GM18502 (cell line): ENCODE results near the gene EYA4.

Experiments
- ATAC-seq: cut with Tn5 transposase; IDR thresholded peaks from one replicate; pipeline ENCODE4 v1.9.1; 2021; ENCODE audit warnings: mild to moderate bottlenecking; ENCODE audit not compliant: unreplicated experiment, poor library complexity

EYA4 gene, protein sequence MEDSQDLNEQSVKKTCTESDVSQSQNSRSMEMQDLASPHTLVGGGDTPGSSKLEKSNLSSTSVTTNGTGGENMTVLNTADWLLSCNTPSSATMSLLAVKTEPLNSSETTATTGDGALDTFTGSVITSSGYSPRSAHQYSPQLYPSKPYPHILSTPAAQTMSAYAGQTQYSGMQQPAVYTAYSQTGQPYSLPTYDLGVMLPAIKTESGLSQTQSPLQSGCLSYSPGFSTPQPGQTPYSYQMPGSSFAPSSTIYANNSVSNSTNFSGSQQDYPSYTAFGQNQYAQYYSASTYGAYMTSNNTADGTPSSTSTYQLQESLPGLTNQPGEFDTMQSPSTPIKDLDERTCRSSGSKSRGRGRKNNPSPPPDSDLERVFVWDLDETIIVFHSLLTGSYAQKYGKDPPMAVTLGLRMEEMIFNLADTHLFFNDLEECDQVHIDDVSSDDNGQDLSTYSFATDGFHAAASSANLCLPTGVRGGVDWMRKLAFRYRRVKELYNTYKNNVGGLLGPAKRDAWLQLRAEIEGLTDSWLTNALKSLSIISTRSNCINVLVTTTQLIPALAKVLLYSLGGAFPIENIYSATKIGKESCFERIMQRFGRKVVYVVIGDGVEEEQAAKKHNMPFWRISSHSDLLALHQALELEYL

DNA sequence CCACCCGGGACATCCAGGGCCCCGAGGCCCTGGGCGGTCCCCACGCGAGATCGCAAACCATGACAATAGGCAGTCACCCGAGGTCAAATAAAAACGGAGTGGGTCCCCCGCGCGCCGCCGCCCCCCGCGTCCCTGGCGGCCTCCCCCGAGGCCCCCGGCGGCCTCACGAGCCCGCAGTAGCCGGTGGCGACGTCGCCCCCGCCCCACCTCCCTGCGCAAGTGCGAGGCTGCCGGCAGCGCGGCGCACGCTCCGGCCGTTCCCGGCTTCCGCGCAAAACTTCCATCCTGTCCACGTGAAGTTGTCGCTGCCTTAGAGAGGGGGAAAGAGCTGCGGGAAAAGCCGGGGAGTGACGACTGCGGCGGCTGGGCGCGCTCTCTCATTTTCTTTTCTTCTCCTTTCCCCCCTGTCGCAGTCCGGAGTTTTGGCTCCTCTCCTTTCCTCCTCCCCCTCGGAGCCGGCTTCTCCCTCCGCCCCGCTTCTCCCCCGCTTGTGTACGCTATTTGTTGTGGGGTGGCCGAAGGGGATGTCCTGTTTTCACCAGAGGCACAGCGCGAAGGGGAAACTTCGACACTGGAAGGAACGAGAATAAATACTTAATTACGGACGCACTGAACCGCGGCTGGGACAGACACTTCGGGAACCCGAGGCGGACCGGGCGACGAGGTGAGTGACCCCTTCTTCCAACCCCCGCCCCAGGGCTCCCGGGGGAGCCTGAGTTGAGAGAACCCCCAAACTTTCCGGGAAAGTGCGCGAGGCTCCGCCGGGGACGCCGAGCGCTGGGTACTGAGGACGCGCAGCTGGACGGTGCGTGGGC, at the start of gene EYA4:
EYA4 (plus strand) TSS at position 272 of the 815 bp plus-strand sequence. CDS start 33,424 bp downstream, outside the sequence.
- ATAC-seq = no peak

DNA sequence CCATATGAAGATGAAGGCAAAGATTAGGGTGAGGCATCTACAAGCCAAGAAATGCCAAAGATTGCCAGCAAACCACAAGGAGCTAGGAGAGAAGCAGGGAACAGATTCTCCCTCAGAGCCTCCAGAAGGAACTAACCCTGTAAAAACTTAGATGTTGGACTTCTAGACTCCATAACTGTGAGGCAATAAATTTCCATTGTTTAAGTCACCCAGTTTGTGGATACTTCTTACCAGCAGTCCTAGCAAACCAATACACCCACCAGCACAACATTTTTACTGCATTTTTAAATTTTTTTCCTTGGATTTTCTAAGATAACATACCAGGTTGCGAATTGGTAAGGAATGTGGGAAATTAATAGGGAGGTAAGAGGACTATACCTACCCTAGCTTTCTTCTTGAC, 47.8 kb upstream of the EYA4 start:
- ATAC-seq = no peak

DNA sequence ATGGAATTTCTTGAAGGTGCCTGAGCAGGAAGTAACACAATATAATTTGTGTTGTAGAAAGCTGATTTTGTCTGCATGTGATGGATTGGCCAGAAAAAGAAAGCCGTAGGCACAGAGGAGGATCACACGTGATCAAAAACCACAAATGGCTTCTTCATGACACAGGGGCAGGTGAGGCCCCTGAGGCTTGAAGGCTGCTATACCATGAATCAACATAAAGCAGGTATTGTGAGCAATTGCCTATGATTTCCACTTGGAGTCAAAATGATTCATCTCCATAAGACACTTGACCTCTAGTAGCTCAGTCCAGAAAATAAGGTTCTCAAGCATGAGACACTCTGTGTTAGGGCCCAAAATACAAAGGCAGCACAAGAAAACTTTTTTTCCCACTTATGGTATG, 42.4 kb upstream of the EYA4 start:
- ATAC-seq = no peak

DNA sequence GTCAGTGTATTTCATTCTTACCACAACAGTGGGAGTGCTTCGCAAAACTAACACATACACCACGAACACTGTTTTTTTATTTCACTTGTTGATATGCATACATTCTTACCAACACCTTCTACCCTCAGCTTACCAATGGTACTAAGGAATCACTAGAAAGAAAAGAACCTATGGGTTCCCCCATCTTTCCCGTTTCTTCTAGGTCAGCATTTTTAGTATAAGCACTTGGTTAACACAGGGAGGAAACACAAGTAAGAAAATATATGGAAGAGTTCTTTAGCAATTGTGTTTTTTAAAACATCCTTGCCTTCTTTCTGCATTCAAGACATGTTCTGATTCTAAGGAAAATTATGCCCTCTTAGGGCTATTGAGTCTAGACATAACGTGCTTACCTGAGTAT, 39.9 kb upstream of the EYA4 start:
- ATAC-seq = no peak

DNA sequence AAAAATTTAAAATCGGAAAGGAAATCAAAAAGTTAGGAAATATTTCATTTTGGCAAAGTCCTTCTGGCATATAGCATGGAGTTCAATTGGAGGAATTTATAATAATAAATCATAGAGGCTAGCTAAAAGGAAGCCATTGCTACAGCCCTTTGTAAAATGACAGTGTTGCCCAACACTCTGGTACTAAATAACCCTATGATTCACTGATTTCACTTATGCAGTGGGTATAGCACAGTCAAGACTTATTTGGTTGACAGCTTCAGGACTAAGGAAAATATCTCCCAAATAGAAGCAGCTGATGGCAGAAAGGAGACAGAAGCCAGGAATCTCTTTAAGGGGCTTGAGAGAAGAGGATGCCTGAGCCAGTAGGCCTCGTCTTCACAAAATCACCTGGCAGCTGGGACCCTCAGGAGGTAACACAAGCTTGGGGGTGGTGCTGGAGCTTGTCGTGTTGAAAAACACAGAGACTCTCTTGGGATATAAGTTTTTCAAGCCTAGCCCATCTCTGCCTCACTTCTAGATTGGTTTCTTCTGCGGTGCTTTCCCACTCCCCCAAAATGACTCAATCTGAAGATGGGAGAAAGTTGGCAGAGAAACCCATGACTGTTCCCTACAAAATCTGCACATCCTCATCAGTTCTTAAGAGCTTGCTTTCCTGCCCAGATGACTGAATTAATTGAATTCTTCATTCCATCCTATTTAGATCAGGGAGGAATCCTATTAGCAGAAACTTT, 38.4 kb upstream of the EYA4 start:
- ATAC-seq = no peak

DNA sequence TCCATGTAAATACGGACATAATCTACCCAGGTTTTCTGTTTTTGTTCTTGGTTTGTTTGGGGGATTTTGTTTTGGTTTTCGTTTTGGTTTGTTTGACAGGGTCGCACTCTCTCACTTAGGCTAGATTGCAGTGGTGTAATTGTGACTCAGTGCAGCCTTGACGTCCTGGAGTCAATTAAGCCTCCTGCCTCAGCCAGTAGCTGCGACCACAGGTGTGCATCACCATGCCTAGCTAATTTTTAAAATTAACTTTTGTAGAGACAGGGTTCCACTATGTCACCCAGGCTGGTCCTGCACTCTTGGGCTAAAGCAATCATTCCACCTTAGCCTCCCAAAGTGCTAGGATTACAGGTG, 37.8 kb upstream of the EYA4 start:
- no peak for ATAC-seq

DNA sequence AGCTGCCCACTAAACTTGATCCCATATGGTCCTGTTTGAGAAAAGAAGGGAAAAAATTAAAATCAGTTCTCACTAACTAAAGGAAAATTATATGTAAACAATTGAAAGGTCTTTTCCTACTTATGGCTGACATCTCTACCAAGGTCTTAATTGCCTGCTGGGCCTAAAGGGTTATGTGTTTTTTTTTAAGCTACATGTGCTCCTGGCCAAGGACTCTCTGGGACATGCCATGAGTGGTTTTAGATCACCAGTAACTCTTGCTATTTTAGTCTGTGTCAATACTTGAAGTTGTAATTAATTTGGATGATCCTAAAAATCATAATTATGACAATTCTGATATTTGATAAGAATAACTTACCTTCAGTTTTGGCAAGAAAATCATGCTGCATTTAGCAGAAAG, 35.9 kb upstream of the EYA4 start:
- ATAC-seq = no peak

DNA sequence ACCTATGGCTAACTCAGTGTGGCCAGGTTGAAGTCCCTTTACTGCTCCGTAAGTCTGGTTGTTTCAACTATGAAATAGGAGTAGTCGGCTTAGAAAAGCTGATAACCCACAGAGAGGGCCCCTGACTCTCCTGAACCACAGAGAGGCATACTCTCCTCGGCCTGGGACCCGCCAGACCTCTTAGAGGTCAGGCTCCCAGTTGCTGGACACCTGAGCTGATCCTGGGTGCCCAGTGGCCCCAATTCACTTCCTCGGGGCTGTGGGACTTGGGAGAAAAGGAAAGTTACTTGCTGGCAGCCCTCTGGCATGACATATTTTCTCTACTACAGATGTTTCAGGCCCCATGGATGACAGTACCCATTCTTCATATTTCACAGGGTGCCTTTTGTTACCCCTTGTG, 34.2 kb upstream of the EYA4 start:
- ATAC-seq = no peak

DNA sequence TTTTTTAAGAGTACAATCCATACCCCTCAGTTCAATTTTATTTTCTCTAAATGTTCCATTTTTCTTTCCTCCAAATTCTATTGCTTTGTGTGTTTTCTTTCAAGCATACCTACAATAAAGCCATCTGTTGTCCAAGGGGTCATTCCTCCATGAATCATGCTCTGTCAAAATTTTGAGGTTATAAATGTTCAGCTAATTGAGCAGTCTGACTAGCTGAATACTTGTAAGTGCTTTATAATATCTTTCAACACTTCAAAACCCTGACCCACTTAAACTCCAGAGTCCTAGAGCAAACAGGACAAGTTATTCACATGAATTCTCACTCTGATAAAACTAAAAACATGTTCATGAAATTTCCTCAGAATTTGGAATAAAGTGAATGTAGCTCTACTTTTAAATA, 33.4 kb upstream of the EYA4 start:
- no peak for ATAC-seq

DNA sequence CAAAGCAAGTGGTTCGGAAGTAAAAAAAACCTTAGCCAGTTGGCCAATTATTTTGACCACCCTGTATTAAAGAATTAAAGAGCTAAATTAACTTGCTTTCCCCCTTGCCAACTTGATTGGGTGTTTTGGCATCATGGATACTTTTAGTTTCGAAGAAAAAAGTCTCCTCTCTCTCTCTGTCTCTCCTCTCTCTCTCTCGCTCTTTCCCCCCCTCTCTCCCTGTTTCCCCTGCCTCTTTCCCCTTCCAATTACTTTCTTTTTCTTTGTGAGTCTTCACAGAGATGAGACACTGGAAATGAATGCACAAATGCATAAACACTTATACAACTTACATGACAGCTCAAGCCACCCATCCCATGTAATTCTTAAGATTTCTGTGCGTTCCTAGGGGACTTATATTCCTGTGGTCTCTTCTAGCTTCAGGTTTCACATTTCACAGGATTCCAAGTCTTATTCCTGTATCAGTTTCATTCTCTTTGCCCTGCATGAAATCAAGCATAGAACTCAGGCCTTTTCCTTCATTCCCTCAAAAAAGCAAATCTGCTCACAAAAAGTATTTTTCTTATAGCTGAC, 32.9 kb upstream of the EYA4 start:
- no peak for ATAC-seq

DNA sequence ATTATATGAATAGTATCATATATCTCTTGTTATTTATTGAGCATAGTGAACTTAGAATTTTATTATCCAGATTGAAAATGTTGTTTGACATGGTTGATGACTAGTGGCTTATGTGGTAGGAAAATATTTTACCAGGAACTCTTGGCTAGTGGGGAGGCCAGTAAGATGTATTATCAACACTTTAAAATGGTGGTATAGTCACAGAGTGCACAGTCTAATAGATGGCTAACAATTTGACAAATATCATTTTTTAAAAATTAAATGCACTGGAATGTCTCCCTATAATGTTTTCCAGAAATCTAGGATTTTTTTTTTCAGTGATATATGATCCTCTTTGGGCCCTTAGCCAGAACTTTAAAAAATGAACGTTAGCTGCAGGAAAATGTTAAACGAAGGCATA, 26.9 kb upstream of the EYA4 start:
- no peak for ATAC-seq

DNA sequence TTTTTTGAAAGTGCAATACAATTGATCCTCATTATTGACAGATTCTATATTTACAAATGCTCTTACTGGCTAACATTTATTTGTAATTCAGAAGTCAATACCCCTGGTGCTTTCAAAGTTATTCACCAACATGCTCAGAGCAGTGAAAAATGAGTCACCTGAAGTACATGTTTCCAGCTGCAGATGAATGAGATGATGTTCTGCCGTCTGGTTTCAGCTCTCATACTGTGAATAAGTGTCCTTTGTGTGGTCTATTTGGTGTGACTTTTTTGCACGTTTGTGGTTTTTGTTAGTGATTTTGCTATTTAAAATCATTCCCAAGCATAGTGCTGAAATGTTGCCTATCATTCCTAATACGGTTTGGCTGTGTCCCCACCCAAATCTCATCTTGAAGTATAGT, 22.3 kb upstream of the EYA4 start:
- no peak for ATAC-seq

DNA sequence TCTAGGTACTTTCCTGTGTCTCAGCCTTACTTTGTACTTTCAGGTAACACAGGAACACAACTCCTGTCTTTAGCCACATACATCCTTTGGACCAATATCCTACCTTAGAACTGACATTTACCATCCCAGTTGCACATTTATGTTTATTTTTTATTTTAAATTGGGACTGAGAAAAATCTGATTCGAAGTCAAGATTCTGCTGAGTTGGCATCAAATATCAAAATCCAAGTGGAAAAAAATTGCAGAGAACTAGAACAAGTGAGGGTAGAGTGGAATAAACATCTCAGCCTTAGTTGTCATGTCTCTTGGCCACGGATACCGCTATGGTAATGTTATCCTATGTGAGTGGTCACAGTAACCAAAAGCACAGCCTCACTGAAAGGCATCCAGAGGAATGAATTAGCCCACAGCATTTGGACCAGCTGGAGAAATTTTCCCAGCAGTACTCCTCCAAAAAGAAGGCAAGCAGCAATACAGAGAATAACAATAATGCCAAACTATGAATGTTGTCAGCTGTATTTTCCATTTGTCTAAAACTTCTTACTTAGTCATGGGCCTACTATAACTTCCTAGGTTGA, 17.6 kb upstream of the EYA4 start:
- ATAC-seq = no peak

DNA sequence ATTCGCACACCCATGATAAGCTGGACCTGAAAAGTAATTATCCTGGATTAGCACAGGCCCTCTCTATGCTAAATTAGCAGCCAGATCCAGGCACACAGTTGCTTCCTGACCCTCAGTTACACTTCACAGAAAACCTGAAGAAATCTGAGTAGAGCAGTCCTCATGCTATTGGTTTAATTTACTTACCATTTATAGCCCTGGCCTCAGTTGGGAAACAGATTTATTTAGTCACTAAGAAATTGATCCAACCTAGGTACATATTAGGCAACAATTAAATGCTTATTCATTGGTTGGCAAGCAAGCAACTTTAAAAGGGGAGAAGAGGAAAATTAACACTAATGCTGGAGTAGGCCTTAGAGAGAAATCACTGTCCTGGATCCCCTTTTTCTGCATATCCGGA, 15.6 kb upstream of the EYA4 start:
- ATAC-seq = no peak

DNA sequence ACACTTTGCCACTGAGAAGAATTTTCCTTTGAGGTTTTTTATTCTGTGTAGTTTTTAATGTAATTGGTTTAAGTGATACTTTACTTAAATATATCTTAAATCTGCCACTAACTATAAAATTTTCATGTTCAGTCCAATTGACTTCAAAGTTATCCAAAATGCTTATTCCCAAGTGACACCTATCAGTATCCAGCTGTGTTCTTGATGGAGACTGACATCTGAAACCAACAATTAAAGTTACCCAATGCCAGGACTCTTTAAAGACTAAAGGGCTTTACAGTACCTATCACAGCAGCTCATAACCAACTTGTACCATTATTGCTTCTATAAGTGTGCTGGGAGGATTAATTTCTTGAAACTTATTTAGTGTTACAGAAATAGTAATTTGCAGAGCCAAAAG, 13.8 kb upstream of the EYA4 start:
- no peak for ATAC-seq

DNA sequence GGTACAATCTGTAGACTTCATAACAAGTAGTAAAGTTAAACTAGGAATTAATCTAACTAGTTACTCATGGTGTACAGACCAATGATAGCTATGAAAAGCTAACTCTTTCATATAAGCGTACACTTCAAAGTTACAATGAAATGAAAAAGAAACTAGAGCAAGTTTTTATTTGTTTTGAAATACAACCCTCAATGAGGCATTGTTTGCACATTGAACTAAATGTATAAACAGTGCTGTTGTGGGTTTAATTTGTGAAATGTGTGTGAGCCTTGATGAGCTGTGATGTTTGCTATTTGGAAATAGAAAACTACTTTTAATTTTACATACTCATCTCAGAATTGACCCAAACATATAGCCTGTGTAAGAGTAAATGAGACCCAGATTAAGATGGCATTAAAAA, 11.1 kb upstream of the EYA4 start:
- ATAC-seq = no peak

DNA sequence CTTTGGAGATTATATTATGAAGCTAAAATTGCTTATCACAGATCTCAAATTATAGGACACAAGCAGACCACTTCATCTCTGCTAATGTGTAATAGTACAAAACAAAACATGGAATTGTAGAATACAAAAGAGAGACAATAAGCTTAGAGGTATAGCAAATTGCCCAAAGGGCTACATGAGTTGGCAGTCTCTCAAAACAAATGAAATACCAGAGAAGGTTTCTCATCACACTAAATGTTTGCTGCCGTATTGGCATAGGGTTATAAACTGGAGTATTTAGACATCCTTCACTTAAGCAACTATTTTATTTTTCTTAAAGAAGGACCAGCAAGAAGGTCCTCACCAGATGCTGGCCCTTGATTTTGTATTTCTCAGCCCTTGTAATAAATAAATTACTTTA, 5.9 kb upstream of the EYA4 start:
- no peak for ATAC-seq

DNA sequence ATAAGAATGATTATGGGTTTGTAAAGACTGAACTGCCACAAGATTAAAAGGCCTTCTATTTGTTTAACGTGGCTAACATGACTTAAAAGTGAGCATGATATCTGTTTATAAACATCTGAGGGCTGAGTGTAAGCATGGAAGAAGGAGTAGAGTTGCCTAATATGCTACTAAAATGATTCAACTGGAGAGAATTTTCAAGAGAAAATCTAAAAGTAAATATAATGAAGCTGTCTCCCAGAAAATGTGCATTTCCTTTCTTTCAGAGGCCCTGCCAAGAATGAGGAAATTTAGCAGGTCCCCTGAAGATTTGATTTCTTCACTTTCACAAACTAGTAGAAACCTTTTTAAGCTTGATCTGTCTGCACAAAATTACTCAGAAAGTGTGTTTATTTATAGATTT, 4.2 kb upstream of the EYA4 start:
- ATAC-seq = no peak

DNA sequence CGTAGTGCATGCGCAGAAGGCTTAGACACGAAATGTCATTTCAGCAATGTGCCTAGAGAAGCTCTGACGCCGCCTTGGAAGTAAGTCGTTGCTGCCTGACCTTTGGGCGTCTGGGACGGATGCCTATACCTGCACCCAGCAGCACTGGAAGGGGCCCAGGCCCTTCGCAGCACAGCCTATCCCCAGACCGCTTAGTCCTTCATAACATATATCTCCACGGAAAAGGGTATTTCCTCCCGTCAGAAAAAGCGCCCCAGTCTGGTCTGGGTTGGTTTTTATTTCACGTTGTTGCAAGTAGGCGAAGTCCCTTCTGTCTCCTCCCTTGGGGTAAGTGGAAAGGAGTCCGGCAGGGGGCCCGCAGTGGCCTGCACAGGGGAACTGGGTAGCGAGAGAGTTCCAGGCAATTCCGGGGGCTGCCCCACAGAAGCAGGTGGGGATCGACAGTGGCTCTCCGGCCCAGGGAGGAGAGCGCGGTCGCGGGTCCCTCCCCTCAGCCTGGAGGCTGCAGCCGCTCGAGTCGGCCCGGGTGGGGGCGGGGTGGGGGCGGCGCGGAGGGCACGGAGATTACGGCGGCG, 559 bp upstream of the EYA4 start:
- ATAC-seq = no peak
